Measurements from ENCODE around the gene FAM193A. TPM values are rescaled to one million over a fixed set of nuclear protein-coding genes. Genes with fewer than 3 reads are reported as not detected.

Gene FAM193A
- total RNA-seq, 1 donor from 2014 or later, result 56.1 TPM

- H3K27ac Mint-ChIP-seq (ENCODE audit: unreplicated experiment), result no peak overlapping the region
These were observed 148.0 kb downstream of the FAM193A start for GRCh38 chr4:2684486-2684885.

GRCh38 chr4:2685541-2685940 is 149.1 kb downstream of the FAM193A start:
- no peak for DNase-seq
- no peak for TF ChIP-seq CTCF (IDR thresholded peaks at IDR 0.05; ENCODE audit: partially characterized antibody, unreplicated experiment)
- peaks cover 4% of the 10 kb centered on the region for H3K36me3 Mint-ChIP-seq (ENCODE audit: unreplicated experiment)
- peaks cover 38% of the 10 kb centered on the region for H3K4me1 Mint-ChIP-seq (ENCODE audit: low read depth, unreplicated experiment)
- peaks cover 26% of the 10 kb centered on the region for H3K27me3 Mint-ChIP-seq (ENCODE audit: unreplicated experiment)
- no peak overlapping the region for H3K27ac Mint-ChIP-seq (ENCODE audit: unreplicated experiment)
- H3K4me3 Mint-ChIP-seq (ENCODE audit: unreplicated experiment), result no peak overlapping the region
- peaks cover 24% of the 10 kb centered on the region for H3K9me3 Mint-ChIP-seq (ENCODE audit: unreplicated experiment)

More at GRCh38 chr4:2684486-2684885, 148.0 kb downstream of the FAM193A start:
- no peak overlapping the region for H3K4me3 Mint-ChIP-seq (ENCODE audit: unreplicated experiment)
- H3K36me3 Mint-ChIP-seq (ENCODE audit: unreplicated experiment), result peaks cover 4% of the 10 kb centered on the region
- peaks cover 24% of the 10 kb centered on the region for H3K27me3 Mint-ChIP-seq (ENCODE audit: unreplicated experiment)
- peaks cover 25% of the 10 kb centered on the region for H3K9me3 Mint-ChIP-seq (ENCODE audit: unreplicated experiment)
- no peak for DNase-seq
- no peak for TF ChIP-seq CTCF (IDR thresholded peaks at IDR 0.05; ENCODE audit: partially characterized antibody, unreplicated experiment)
- H3K4me1 Mint-ChIP-seq (ENCODE audit: low read depth, unreplicated experiment), result peaks cover 28% of the 10 kb centered on the region

- peaks cover 48% of the 10 kb centered on the region for H3K4me1 Mint-ChIP-seq (ENCODE audit: low read depth, unreplicated experiment)
- DNase-seq, result no peak
- H3K36me3 Mint-ChIP-seq (ENCODE audit: unreplicated experiment), result peaks cover 4% of the 10 kb centered on the region
- peaks cover 28% of the 10 kb centered on the region for H3K27me3 Mint-ChIP-seq (ENCODE audit: unreplicated experiment)
- peaks cover 24% of the 10 kb centered on the region for H3K9me3 Mint-ChIP-seq (ENCODE audit: unreplicated experiment)
- H3K27ac Mint-ChIP-seq (ENCODE audit: unreplicated experiment), result peak overlapping the region; percentile 93
- H3K4me3 Mint-ChIP-seq (ENCODE audit: unreplicated experiment), result no peak overlapping the region
- TF ChIP-seq CTCF (IDR thresholded peaks at IDR 0.05; ENCODE audit: partially characterized antibody, unreplicated experiment), result no peak
These were observed 150.2 kb downstream of the FAM193A start for GRCh38 chr4:2686379-2687265.

- Mint-ChIP-seq H3K27me3 (ENCODE audit: unreplicated experiment) (peaks cover 26% of the 10 kb centered on the region), H3K9me3 (ENCODE audit: unreplicated experiment) (peaks cover 24% of the 10 kb centered on the region), H3K36me3 (ENCODE audit: unreplicated experiment) (peaks cover 9% of the 10 kb centered on the region), H3K27ac (ENCODE audit: unreplicated experiment) (peak overlapping the region; percentile 89), H3K4me1 (ENCODE audit: low read depth, unreplicated experiment) (peaks cover 53% of the 10 kb centered on the region), H3K4me3 (ENCODE audit: unreplicated experiment) (peak overlapping the region; percentile 74)
- TF ChIP-seq CTCF (IDR thresholded peaks at IDR 0.05; ENCODE audit: partially characterized antibody, unreplicated experiment), result no peak
- DNase-seq, result no peak
These were observed 151.8 kb downstream of the FAM193A start for GRCh38 chr4:2688281-2688680.

- peak overlapping the region; percentile 74 for H3K4me3 Mint-ChIP-seq (ENCODE audit: unreplicated experiment)
- H3K4me1 Mint-ChIP-seq (ENCODE audit: low read depth, unreplicated experiment), result peaks cover 53% of the 10 kb centered on the region
These were observed 152.2 kb downstream of the FAM193A start for GRCh38 chr4:2688697-2689096.

More at GRCh38 chr4:2688697-2689096, 152.2 kb downstream of the FAM193A start:
- H3K27ac Mint-ChIP-seq (ENCODE audit: unreplicated experiment), result peak overlapping the region; percentile 89
- TF ChIP-seq CTCF (IDR thresholded peaks at IDR 0.05; ENCODE audit: partially characterized antibody, unreplicated experiment), result no peak
- peaks cover 26% of the 10 kb centered on the region for H3K27me3 Mint-ChIP-seq (ENCODE audit: unreplicated experiment)
- peak; percentile 77 for DNase-seq
- H3K36me3 Mint-ChIP-seq (ENCODE audit: unreplicated experiment), result peaks cover 9% of the 10 kb centered on the region
- H3K9me3 Mint-ChIP-seq (ENCODE audit: unreplicated experiment), result peaks cover 27% of the 10 kb centered on the region
